Measurements from ENCODE around the gene LEMD2.

DNA sequence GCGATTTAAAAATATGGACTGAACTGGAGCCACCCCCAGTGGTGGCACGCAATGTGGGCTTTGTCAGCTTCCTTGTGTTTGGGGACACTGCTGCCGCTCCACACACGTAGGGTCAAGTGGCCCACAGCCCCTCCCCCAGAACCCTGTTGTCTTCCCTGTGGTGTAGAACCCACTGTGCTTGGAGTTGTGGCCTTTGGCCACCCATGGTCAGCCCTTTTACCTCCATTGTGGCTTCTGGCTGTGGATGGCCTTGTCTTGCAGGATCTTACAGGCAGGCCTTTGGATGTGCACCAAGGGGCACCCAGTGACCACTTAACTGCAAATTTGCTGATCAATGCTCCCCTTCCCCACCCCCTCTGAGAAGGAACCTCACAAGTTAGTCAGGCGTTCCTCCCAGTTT lies 2.0 kb upstream of the LEMD2 start:
- TF ChIP-seq L3MBTL2 (conservative IDR thresholded peaks at IDR 0.05) (no peak), TARDBP (IDR thresholded peaks at IDR 0.05) (no peak), HDGF (IDR thresholded peaks at IDR 0.05; ENCODE audit: borderline replicate concordance) (no peak), NFRKB (IDR thresholded peaks at IDR 0.05) (no peak), SP1 (IDR thresholded peaks at IDR 0.05) (no peak), PKNOX1 (IDR thresholded peaks at IDR 0.05) (no peak), SUZ12 (IDR thresholded peaks at IDR 0.05) (no peak), ELF4 (IDR thresholded peaks at IDR 0.05) (no peak), FOXM1 (IDR thresholded peaks at IDR 0.05; ENCODE audit: borderline replicate concordance) (no peak), ZNF384 (IDR thresholded peaks at IDR 0.05) (no peak), FOXK2 (IDR thresholded peaks at IDR 0.05) (no peak)

All from HEK293T (cell line).